ENCODE measurements around the gene ADAMTS2.

- TF ChIP-seq CTCF (IDR thresholded peaks at IDR 0.05) (no peak), POLR2A (IDR thresholded peaks at IDR 0.05) (no peak)
Observed at GRCh38 chr5:179292681-179293635, 52.3 kb downstream of the ADAMTS2 start.
